Middle frontal gyrus (tissue), 1 donor: ENCODE data around the gene TSPAN31.
"Not testable (repeated sequence)": the region's sequence is repeated elsewhere in the genome, so short reads cannot be mapped to it uniquely, and the experiment has no call there.

Source experiments
- DNase-seq: peaks from one replicate; pipeline ENCODE4 v3.0.0-alpha.2; 2015; ENCODE audit warnings: low spot score; ENCODE audit errors: extremely low spot score

Gene TSPAN31

GRCh38 chr12:57721846-57722608 is 22.8 kb upstream of the TSPAN31 start:
- not testable (repeated sequence) for DNase-seq

DNA sequence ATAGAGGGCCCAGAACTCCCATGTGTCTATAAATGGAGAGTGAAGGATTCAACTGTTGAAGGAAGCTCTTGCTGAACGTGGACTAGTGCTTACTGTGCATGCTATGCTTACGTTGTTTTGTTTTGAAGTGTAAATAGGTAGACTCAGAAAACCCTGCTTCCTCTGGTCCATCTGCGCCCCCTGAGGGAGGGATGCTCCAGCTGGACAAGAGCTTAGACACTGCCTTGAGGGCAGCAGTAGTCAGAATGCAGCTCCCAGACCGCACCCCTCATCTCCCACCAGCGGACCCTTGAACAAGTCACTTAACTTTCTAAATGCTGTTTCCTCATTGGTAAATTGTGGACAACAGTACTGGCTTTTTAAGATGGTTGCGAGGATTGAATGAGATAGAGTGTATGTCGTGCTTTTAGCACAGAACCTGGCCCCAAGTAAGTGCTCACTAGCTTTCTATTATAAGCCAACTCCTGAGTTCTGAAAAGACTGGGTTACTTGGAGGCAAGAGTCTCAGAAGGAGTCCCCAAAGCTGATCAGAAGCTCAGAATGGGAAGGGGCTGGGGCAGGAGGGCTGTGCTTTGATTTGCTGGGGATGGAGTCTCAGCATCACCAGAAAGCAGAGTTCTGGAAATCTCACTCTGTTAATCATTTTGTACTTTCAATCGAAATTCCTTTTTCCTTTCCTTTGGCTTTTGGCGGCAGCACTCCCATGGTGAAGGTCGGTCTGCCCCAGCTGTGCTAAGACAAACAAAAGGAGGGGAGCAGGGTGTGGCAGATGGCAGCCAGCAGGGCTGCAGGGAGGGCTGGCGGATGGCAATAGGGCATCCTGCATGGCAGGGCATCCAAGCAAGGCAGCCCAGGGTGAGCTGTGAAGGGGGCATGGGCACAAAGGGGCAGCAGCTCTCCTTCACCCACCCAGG is 21.9 kb upstream of the TSPAN31 start:
- no peak for DNase-seq

GRCh38 chr12:57723630-57723962 is 21.2 kb upstream of the TSPAN31 start:
- no peak for DNase-seq

DNA sequence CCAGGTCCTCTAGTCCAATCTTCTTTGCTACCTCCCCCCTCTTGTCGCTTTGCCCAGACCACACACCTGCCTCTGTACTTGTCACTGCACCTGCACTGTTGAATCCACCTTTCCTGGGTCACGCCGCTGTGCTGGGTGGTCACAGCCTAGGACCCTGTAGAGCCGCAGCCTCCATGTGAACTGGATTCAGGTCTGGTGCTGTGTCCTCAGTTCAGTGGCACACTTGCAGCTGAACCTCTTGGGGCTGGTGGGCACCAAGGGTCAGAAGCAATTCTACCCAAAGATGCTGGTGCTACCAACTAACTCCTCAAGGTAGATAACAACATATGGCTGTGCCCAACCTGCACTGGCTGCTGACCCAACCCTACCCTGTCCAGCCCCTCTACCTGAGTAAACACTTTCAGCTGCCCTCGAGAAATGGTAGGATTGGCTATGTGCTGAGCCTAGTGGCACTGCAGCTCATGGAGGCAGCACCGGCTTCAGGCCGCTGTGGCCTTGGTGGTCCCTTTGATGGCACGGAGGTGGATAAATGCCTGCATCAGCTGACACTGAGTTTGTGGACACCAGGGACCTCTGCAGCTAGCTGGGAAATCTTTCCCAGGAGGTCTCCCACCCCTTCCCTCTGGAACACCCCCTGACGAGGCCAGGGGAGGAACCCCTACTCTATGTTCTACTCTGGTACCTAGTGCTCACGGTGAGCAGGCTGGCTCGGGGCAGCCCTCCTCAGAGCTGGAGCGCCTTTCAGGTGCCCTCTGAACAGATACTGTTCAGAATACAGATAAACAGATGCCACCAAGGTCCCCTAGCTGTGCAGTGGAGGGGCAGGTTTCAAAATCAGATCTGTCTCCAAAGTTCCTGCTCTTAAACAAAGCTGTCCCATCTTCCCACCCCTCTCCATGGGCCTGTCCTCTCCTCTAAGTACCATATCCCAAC is 20.6 kb upstream of the TSPAN31 start:
- no peak for DNase-seq

GRCh38 chr12:57724936-57725740 is 19.7 kb upstream of the TSPAN31 start:
- DNase-seq = no peak

- no peak for DNase-seq
These were observed 19.0 kb upstream of the TSPAN31 start for GRCh38 chr12:57725851-57726150.

- no peak for DNase-seq
These were observed 18.5 kb upstream of the TSPAN31 start for GRCh38 chr12:57726151-57726883.

DNA sequence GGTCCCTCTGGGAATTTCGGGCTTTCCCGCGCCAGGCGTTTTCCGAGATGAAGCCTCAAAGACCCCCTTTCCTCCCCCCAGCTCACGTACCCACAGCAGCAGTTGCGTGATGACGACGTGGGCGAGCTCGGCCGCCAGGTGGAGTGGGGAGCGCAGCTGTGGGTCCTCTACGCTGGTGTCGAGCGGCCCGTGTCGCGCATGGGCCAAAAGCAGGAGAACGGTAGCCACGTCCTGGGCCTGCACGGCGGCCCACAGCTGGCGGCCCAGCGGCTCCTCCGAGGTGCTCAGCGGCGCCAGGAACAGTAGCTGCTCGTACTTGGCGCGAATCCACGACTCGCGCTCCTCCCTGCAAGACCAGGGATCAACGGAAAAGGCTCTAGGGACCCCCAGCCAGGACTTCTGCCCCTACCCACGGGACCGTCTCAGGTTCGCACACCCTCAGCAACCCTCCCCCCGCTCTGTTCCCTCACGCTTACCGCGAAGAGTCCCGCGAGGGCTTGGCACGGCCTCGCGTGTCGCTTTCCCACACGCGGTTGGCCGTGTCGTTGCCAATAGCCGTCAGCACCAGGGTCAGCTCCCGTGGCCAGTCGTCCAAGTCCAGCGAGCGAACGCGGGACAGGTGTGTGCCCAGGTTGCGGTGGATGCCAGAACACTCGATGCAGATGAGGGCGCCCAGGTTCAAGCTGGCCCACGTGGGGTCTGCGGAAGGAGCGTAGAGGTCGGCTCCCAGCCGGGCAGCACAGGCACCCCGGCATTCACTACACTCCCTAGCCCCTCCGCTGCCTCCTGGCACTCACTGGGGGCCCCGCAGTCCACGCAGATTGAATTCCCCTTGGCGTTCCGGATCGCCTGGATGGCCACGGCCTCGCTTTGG is 17.7 kb upstream of the TSPAN31 start:
- DNase-seq = no peak

GRCh38 chr12:57727758-57728395 is 17.0 kb upstream of the TSPAN31 start:
- DNase-seq = no peak

GRCh38 chr12:57729321-57729844 is 15.5 kb upstream of the TSPAN31 start:
- no peak for DNase-seq

- DNase-seq = no peak
These were observed 14.3 kb upstream of the TSPAN31 start for GRCh38 chr12:57730336-57731067.

DNA sequence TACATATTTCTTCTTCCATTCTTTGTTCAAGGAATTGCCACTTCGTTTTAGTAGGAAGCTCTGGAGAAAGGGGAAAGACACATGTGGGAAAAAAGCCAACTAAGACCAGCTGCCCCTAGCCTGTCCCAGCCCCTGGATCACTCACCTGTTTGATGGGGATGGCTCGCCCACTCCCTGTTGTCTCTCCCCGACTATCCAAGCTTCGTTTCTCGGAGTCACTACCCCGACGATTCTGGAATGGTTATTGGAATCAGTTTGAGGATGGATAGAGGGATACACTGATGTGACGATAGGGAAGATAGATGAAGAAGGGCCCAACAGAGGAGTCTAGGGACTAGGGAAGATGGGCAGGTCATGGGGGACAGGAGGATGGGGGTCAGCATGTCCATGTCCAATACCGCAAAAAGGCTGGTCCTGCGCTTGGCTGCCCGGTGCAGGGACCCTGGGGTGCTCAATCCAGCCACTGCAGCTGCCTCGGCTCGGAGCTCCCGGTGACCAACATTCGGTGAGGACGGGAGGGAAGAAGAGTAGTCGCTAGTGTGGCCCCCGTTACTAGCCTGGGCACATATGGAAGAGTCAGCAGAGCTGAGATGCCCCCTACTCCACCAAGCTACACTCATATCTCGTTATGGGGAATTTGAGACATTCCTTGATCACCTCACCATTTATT is 13.3 kb upstream of the TSPAN31 start:
- DNase-seq = no peak

DNA sequence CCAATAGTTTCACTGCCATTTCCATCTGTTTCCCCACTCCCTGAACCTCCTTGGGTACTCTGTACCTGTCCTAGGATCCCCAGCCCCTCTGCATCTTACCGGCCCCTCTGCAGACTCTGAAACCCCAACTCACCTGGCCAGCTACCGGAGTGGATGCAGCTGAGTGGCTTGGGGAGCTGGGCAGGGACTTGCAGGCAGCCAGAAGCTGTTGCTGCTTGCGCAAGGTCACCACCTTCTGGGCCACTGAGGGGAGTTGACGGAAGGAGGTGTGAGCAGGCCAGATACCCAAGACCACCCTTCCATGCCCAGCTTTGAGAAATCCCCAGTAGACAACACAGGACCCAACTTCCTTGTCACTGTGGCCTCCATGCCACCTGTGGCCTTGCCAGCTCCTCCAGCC is 12.6 kb upstream of the TSPAN31 start:
- DNase-seq = no peak

GRCh38 chr12:57732726-57733593 is 11.9 kb upstream of the TSPAN31 start:
- no peak for DNase-seq

- DNase-seq = no peak
These were observed 10.9 kb upstream of the TSPAN31 start for GRCh38 chr12:57733928-57734327.

- DNase-seq = no peak
These were observed 10.2 kb upstream of the TSPAN31 start for GRCh38 chr12:57734591-57734990.
